Gastrocnemius medialis (tissue), 4 donors: ENCODE results near the gene POLR3G.

Experiments used
- POLR2A ChIP-seq, 2 donors: fragments of 450-650 bp; IDR thresholded peaks; one replicate each; pipeline ENCODE4 v1.6.1; 2017; ENCODE audit warnings: antibody characterized with exemption in 2 of 2, mild to moderate bottlenecking in 2 of 2, moderate library complexity in 2 of 2
- TF ChIP-seq, protein P1 (sequence below), 5 experiments: fragments of 450-650 bp in 3 of 5; fragments of 200-600 bp in 2 of 5; sonication (generic) in 2 of 5; IDR thresholded peaks in 4 of 5; conservative IDR thresholded peaks in 1 of 5; 1 replicate in 4 of 5; 2 replicates in 1 of 5; pipeline ENCODE4 v1.5.1; 2016 to 2019; ENCODE audit warnings: antibody characterized with exemption in 5 of 5, mild to moderate bottlenecking in 3 of 5, moderate library complexity in 3 of 5

GRCh38 chr5:90483206-90483605 lies 8.5 kb downstream of the POLR3G start:
- TF ChIP-seq, protein P1, sequence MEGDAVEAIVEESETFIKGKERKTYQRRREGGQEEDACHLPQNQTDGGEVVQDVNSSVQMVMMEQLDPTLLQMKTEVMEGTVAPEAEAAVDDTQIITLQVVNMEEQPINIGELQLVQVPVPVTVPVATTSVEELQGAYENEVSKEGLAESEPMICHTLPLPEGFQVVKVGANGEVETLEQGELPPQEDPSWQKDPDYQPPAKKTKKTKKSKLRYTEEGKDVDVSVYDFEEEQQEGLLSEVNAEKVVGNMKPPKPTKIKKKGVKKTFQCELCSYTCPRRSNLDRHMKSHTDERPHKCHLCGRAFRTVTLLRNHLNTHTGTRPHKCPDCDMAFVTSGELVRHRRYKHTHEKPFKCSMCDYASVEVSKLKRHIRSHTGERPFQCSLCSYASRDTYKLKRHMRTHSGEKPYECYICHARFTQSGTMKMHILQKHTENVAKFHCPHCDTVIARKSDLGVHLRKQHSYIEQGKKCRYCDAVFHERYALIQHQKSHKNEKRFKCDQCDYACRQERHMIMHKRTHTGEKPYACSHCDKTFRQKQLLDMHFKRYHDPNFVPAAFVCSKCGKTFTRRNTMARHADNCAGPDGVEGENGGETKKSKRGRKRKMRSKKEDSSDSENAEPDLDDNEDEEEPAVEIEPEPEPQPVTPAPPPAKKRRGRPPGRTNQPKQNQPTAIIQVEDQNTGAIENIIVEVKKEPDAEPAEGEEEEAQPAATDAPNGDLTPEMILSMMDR (IDR thresholded peaks at IDR 0.05 in 4 of 5, conservative IDR thresholded peaks at IDR 0.05 in 1 of 5), result no peak
- TF ChIP-seq POLR2A (IDR thresholded peaks at IDR 0.05), result no peak
